WTC11 (cell line): Measurements from ENCODE around the gene AHNAK.

Experiments used
- ATF6 ChIP-seq: sonication (generic); formaldehyde crosslinking; IDR thresholded peaks from 2 replicates; pipeline ENCODE4 v1.8.1; 2023; ENCODE audit warnings: mild to moderate bottlenecking, missing genetic modification reagents
- CTCF ChIP-seq: fragments of 200-600 bp; IDR thresholded peaks from 2 replicates; pipeline ENCODE4 v1.8.0; 2022; ENCODE audit warnings: antibody characterized with exemption

GRCh38 chr11:62573592-62574362, 27.2 kb upstream of the AHNAK start, which contains the start of gene EEF1G:
- TF ChIP-seq ATF6: no peak
- no peak for TF ChIP-seq CTCF
